Activated T-cell treated with anti-CD3 and anti-CD28 coated beads, Interleukin-2, amount 50 U/mL, for 72 hours (primary cell): ENCODE data around the gene GYPC. TPM values are rescaled to one million over a fixed set of nuclear protein-coding genes. Genes with fewer than 3 reads are reported as not detected.
"Not testable (repeated sequence)": the region's sequence is repeated elsewhere in the genome, so short reads cannot be mapped to it uniquely, and the experiment has no call there.

ENCODE experiments used
- ATAC-seq, 2 donors: fragments of 150-1000 bp; cut with Tn5 transposase; replicated peaks in 1 of 2; 2 replicates each; pipeline ENCODE4 v1.10.0; 2021; ENCODE audit warnings: moderate library complexity in 2 of 2, mild to moderate bottlenecking in 1 of 2
- DNase-seq, 2 donors: peaks; one replicate each; pipeline ENCODE4 v3.0.0; 2021 to 2022; ENCODE audit warnings: mixed read lengths in 1 of 2
- H3K27ac Mint-ChIP-seq: one replicate; pipeline ENCODE4 v1.8.0; 2022; ENCODE audit warnings: mild to moderate bottlenecking, moderate library complexity, mixed read lengths
- H3K27me3 Mint-ChIP-seq: one replicate; pipeline ENCODE4 v1.8.0; 2022; ENCODE audit warnings: low read depth, mixed read lengths
- H3K36me3 Mint-ChIP-seq, 2 donors: one replicate each; pipeline ENCODE4 v1.8.0; 2022; ENCODE audit warnings: mixed read lengths in 2 of 2, mild to moderate bottlenecking in 1 of 2; ENCODE audit not compliant: insufficient read depth in 2 of 2
- H3K4me1 Mint-ChIP-seq: one replicate; pipeline ENCODE4 v1.8.0; 2022; ENCODE audit warnings: low read depth, mixed read lengths
- H3K4me3 Mint-ChIP-seq, 2 donors: one replicate each; pipeline ENCODE4 v1.8.0; 2022; ENCODE audit warnings: mild to moderate bottlenecking in 2 of 2, mixed read lengths in 2 of 2, moderate library complexity in 2 of 2
- H3K9me3 Mint-ChIP-seq, 2 donors: one replicate each; pipeline ENCODE4 v1.8.0; 2022; ENCODE audit warnings: mixed read lengths in 2 of 2
- total RNA-seq, 2 donors: library from RNA; stranded (reverse); gene quantifications; one replicate each; pipeline ENCODE4 v1.2.3, GENCODE V29; 2022

The GYPC gene
- total RNA-seq, 2 donors from 2014 or later = 144 to 148 TPM

- DNase-seq (no peak), ATAC-seq (no peak)
- H3K27ac Mint-ChIP-seq = no peak overlapping the region
- H3K36me3 Mint-ChIP-seq = no peaks in the 10 kb centered on the region
- H3K27me3 Mint-ChIP-seq = no peaks in the 10 kb centered on the region
- no peak overlapping the region for H3K4me3 Mint-ChIP-seq
- H3K4me1 Mint-ChIP-seq = peaks cover 8% of the 10 kb centered on the region
- peaks cover 0 to 2% of the 10 kb centered on the region in 2 donors for H3K9me3 Mint-ChIP-seq
Observed at GRCh38 chr2:126642031-126642430, 13.9 kb upstream of the GYPC start.

GRCh38 chr2:126643431-126643830, 12.5 kb upstream of the GYPC start:
- H3K36me3 Mint-ChIP-seq = no peaks in the 10 kb centered on the region
- peaks cover 8% of the 10 kb centered on the region for H3K4me1 Mint-ChIP-seq
- no peaks in the 10 kb centered on the region for H3K27me3 Mint-ChIP-seq
- H3K4me3 Mint-ChIP-seq = no peak overlapping the region
- H3K27ac Mint-ChIP-seq = no peak overlapping the region
- H3K9me3 Mint-ChIP-seq = peaks cover 0 to 2% of the 10 kb centered on the region in 2 donors
- ATAC-seq = no peak
- no peak for DNase-seq

GRCh38 chr2:126643972-126644371, 12.0 kb upstream of the GYPC start:
- Mint-ChIP-seq H3K27ac (no peak overlapping the region), H3K27me3 (no peaks in the 10 kb centered on the region), H3K4me3 (no peak overlapping the region), H3K4me1 (peaks cover 8% of the 10 kb centered on the region), H3K36me3 (no peaks in the 10 kb centered on the region), H3K9me3 (peaks cover 0 to 2% of the 10 kb centered on the region in 2 donors)
- no peak for ATAC-seq
- DNase-seq = no peak

- DNase-seq (no peak), ATAC-seq (no peak)
- peaks cover 8% of the 10 kb centered on the region for H3K4me1 Mint-ChIP-seq
- H3K4me3 Mint-ChIP-seq = no peak overlapping the region
- no peak overlapping the region for H3K27ac Mint-ChIP-seq
- no peaks in the 10 kb centered on the region for H3K27me3 Mint-ChIP-seq
- peaks cover 0 to 2% of the 10 kb centered on the region in 2 donors for H3K9me3 Mint-ChIP-seq
- H3K36me3 Mint-ChIP-seq = no peaks in the 10 kb centered on the region
Observed at GRCh38 chr2:126644630-126645191, 11.2 kb upstream of the GYPC start.

GRCh38 chr2:126645211-126645618, 10.7 kb upstream of the GYPC start:
- Mint-ChIP-seq H3K36me3 (no peaks in the 10 kb centered on the region), H3K27me3 (no peaks in the 10 kb centered on the region), H3K27ac (no peak overlapping the region), H3K4me3 (no peak overlapping the region), H3K4me1 (peaks cover 8% of the 10 kb centered on the region), H3K9me3 (peaks cover 0 to 2% of the 10 kb centered on the region in 2 donors)
- ATAC-seq (no peak), DNase-seq (no peak)

- Mint-ChIP-seq H3K36me3 (no peaks in the 10 kb centered on the region), H3K27me3 (no peaks in the 10 kb centered on the region), H3K9me3 (peaks cover 2 to 3% of the 10 kb centered on the region in 2 donors), H3K4me3 (no peak overlapping the region), H3K4me1 (peaks cover 8% of the 10 kb centered on the region), H3K27ac (no peak overlapping the region)
- ATAC-seq (no peak), DNase-seq (no peak)
Observed at GRCh38 chr2:126646026-126646425, 9.9 kb upstream of the GYPC start.

- H3K27me3 Mint-ChIP-seq, H3K9me3 Mint-ChIP-seq, H3K27ac Mint-ChIP-seq, ATAC-seq, H3K4me1 Mint-ChIP-seq, H3K4me3 Mint-ChIP-seq, H3K36me3 Mint-ChIP-seq, DNase-seq: not testable (repeated sequence)
Observed at GRCh38 chr2:126647714-126648344, 8.1 kb upstream of the GYPC start.

GRCh38 chr2:126648345-126648786, 7.6 kb upstream of the GYPC start:
- H3K36me3 Mint-ChIP-seq, H3K27ac Mint-ChIP-seq, H3K4me3 Mint-ChIP-seq, ATAC-seq, DNase-seq, H3K27me3 Mint-ChIP-seq, H3K9me3 Mint-ChIP-seq: not testable (repeated sequence)
- peaks cover 13% of the 10 kb centered on the region for H3K4me1 Mint-ChIP-seq

GRCh38 chr2:126649101-126649500, 6.9 kb upstream of the GYPC start:
- H3K4me1 Mint-ChIP-seq = peaks cover 13% of the 10 kb centered on the region
- no peak overlapping the region for H3K27ac Mint-ChIP-seq
- DNase-seq = no peak
- peaks cover 0 to 2% of the 10 kb centered on the region in 2 donors for H3K36me3 Mint-ChIP-seq
- H3K27me3 Mint-ChIP-seq = no peaks in the 10 kb centered on the region
- peaks cover 2 to 3% of the 10 kb centered on the region in 2 donors for H3K9me3 Mint-ChIP-seq
- H3K4me3 Mint-ChIP-seq = no peak overlapping the region
- no peak for ATAC-seq

GRCh38 chr2:126650994-126651393, 5.0 kb upstream of the GYPC start:
- Mint-ChIP-seq H3K4me3 (no peak overlapping the region), H3K27me3 (no peaks in the 10 kb centered on the region), H3K27ac (no peak overlapping the region), H3K4me1 (peaks cover 15% of the 10 kb centered on the region), H3K36me3 (peaks cover 1 to 4% of the 10 kb centered on the region in 2 donors), H3K9me3 (peaks cover 0 to 3% of the 10 kb centered on the region in 2 donors)
- no peak for DNase-seq
- no peak for ATAC-seq

GRCh38 chr2:126652323-126652891, 3.6 kb upstream of the GYPC start:
- peaks cover 0 to 3% of the 10 kb centered on the region in 2 donors for H3K9me3 Mint-ChIP-seq
- H3K4me3 Mint-ChIP-seq = no peak overlapping the region
- peaks cover 7 to 10% of the 10 kb centered on the region in 2 donors for H3K36me3 Mint-ChIP-seq
- H3K27me3 Mint-ChIP-seq = no peaks in the 10 kb centered on the region
- H3K4me1 Mint-ChIP-seq = peaks cover 16% of the 10 kb centered on the region
- no peak overlapping the region for H3K27ac Mint-ChIP-seq
- no peak for ATAC-seq
- no peak for DNase-seq

GRCh38 chr2:126653109-126653508, 2.8 kb upstream of the GYPC start:
- H3K27me3 Mint-ChIP-seq = no peaks in the 10 kb centered on the region
- DNase-seq (no peak), ATAC-seq (no peak)
- peaks cover 23% of the 10 kb centered on the region for H3K4me1 Mint-ChIP-seq
- no peak overlapping the region for H3K4me3 Mint-ChIP-seq
- peaks cover 9 to 13% of the 10 kb centered on the region in 2 donors for H3K36me3 Mint-ChIP-seq
- peaks cover 0 to 3% of the 10 kb centered on the region in 2 donors for H3K9me3 Mint-ChIP-seq
- H3K27ac Mint-ChIP-seq = no peak overlapping the region

GRCh38 chr2:126653761-126654160, 2.2 kb upstream of the GYPC start:
- Mint-ChIP-seq H3K27me3 (no peaks in the 10 kb centered on the region), H3K4me3 (no peak overlapping the region), H3K36me3 (peaks cover 9 to 16% of the 10 kb centered on the region in 2 donors), H3K4me1 (peaks cover 29% of the 10 kb centered on the region), H3K27ac (no peak overlapping the region), H3K9me3 (peaks cover 0 to 3% of the 10 kb centered on the region in 2 donors)
- no peak for ATAC-seq
- no peak for DNase-seq
